Stomach (tissue), 9 donors: Measurements from ENCODE around the gene DPP10. TPM values are rescaled to one million over a fixed set of nuclear protein-coding genes. Genes with fewer than 3 reads are reported as not detected.

Experiments
- DNase-seq, 2 donors: peaks; one replicate each; pipeline versions ENCODE4 v3.0.0 to v3.0.0-alpha.2; 2013 to 2019
- H3K27ac ChIP-seq, 5 donors: fragments of 200-600 bp in 4 of 5; sonication (generic) in 4 of 5; one replicate each; pipeline ENCODE4 v1.5.1; 2013 to 2019; ENCODE audit warnings: mild to moderate bottlenecking in 1 of 5, moderate library complexity in 1 of 5
- H3K27me3 ChIP-seq, 3 donors: fragments of 200-600 bp; sonication (generic); one replicate each; pipeline ENCODE4 v1.5.1; 2017 to 2019; ENCODE audit warnings: mixed run types in 1 of 3
- H3K36me3 ChIP-seq, 4 donors: fragments of 200-600 bp; sonication (generic); 1 replicate in 3 of 4; 2 replicates in 1 of 4; pipeline ENCODE4 v1.5.1; 2016 to 2019
- H3K4me1 ChIP-seq, 4 donors: fragments of 200-600 bp; sonication (generic); one replicate each; pipeline ENCODE4 v1.5.1; 2016 to 2019
- H3K4me3 ChIP-seq, 4 donors: fragments of 200-600 bp; sonication (generic) in 3 of 4; one replicate each; pipeline ENCODE4 v1.5.1; 2016 to 2019; ENCODE audit warnings: mild to moderate bottlenecking in 1 of 4
- H3K9me3 ChIP-seq, 4 donors: fragments of 200-600 bp; sonication (generic); one replicate each; pipeline ENCODE4 v1.5.1; 2016 to 2019
- EP300 ChIP-seq: sonication (generic); formaldehyde crosslinking; IDR thresholded peaks from one replicate; pipeline ENCODE4 v1.6.1; 2017; ENCODE audit warnings: antibody characterized with exemption
- POLR2A ChIP-seq, 4 donors: fragments of 450-650 bp; IDR thresholded peaks; one replicate each; pipeline ENCODE4 v1.6.1; 2016; ENCODE audit warnings: antibody characterized with exemption in 4 of 4, control low read depth in 2 of 4, mild to moderate bottlenecking in 1 of 4, moderate library complexity in 1 of 4
- POLR2AphosphoS5 ChIP-seq, 3 donors: sonication (generic); formaldehyde crosslinking; IDR thresholded peaks; one replicate each; pipeline ENCODE4 v1.6.1; 2016; ENCODE audit warnings: antibody characterized with exemption in 3 of 3
- WGBS, 5 donors: extraction: QIAGEN DNeasy Blood & Tissue Kit in 3 of 5; methylation state at CpG; one replicate each; pipeline versions ENCODE4 v1.1.5 to v1.1.7; 2013 to 2018; 5-methylcytosine and 5-hydroxymethylcytosine counted together
- intact Hi-C: fragments of 100-400 bp; cut with DNase I; formaldehyde crosslinking; loops from one replicate; pipeline ENCODE4 v1.15.1; 2023; ENCODE audit warnings: low total_unique reads
- polyA plus RNA-seq, 3 donors: library from polyadenylated mRNA; stranded (reverse); fragments of 200-250 nt; gene quantifications; one replicate each; pipeline ENCODE4 v1.2.3, GENCODE V29; 2013
- total RNA-seq, 5 donors: library from RNA; depleted of rRNA; stranded (reverse); fragments of >200 nt; gene quantifications; one replicate each; pipeline versions ENCODE4 v1.1.0 to v1.2.3, GENCODE V29; 2014 to 2016
- TF ChIP-seq, protein P1 (sequence below), 7 experiments: fragments of 450-650 bp in 4 of 7; fragments of 200-600 bp in 3 of 7; sonication (generic) in 3 of 7; IDR thresholded peaks; one replicate each; pipeline ENCODE4 v1.5.1; 2016 to 2019; ENCODE audit warnings: antibody characterized with exemption in 7 of 7, control low read depth in 2 of 7, mild to moderate bottlenecking in 1 of 7
- donor health status: healthy with polysubstance abuse.
- donor health status: Bipolar disorder and iron deficiency.
- donor health status: healthy.

DPP10 gene
- total and polyA plus RNA-seq, 8 donors: 0.18 to 15.6 (median 2.0) TPM; not detected in 1

GRCh38 chr2:115389024-115389423 is 946.6 kb downstream of the DPP10 start:
- intact Hi-C loops: no loop called here
- peak in 1 of 2 donors; percentile 51 for DNase-seq
- 33 to 64% (median 37%) methylated on average over 1 of the region's 1 CpG for WGBS, 5 donors

GRCh38 chr2:115389898-115390565 is 947.6 kb downstream of the DPP10 start:
- Histone ChIP-seq H3K4me1 (no peaks in the 10 kb centered on the region), H3K9me3 (peaks cover 0 to 12% (median 0%) of the 10 kb centered on the region in 4 donors), H3K36me3 (no peaks in the 10 kb centered on the region), H3K27ac (no peak overlapping the region), H3K27me3 (no peaks in the 10 kb centered on the region), H3K4me3 (no peak overlapping the region)
- 71 to 80% (median 73%) methylated on average over 6 of the region's 6 CpGs for WGBS, 5 donors
- no peak for DNase-seq
- intact Hi-C loops: no loop called here
- TF ChIP-seq POLR2A (IDR thresholded peaks at IDR 0.05) (no peak), POLR2AphosphoS5 (IDR thresholded peaks at IDR 0.05) (no peak), EP300 (no peak)
- TF ChIP-seq, protein P1, sequence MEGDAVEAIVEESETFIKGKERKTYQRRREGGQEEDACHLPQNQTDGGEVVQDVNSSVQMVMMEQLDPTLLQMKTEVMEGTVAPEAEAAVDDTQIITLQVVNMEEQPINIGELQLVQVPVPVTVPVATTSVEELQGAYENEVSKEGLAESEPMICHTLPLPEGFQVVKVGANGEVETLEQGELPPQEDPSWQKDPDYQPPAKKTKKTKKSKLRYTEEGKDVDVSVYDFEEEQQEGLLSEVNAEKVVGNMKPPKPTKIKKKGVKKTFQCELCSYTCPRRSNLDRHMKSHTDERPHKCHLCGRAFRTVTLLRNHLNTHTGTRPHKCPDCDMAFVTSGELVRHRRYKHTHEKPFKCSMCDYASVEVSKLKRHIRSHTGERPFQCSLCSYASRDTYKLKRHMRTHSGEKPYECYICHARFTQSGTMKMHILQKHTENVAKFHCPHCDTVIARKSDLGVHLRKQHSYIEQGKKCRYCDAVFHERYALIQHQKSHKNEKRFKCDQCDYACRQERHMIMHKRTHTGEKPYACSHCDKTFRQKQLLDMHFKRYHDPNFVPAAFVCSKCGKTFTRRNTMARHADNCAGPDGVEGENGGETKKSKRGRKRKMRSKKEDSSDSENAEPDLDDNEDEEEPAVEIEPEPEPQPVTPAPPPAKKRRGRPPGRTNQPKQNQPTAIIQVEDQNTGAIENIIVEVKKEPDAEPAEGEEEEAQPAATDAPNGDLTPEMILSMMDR (IDR thresholded peaks at IDR 0.05): no peak

More at GRCh38 chr2:115389024-115389423, 946.6 kb downstream of the DPP10 start:
- Histone ChIP-seq H3K9me3 (peaks cover 0 to 18% (median 0%) of the 10 kb centered on the region in 4 donors), H3K4me1 (no peaks in the 10 kb centered on the region), H3K36me3 (no peaks in the 10 kb centered on the region), H3K27me3 (no peaks in the 10 kb centered on the region), H3K4me3 (no peak overlapping the region), H3K27ac (no peak overlapping the region)
- TF ChIP-seq, protein P1 (IDR thresholded peaks at IDR 0.05): no peak
- no peak for TF ChIP-seq POLR2A (IDR thresholded peaks at IDR 0.05)
- no peak for TF ChIP-seq EP300
- TF ChIP-seq POLR2AphosphoS5 (IDR thresholded peaks at IDR 0.05): no peak

- DNase-seq: no peak
- Histone ChIP-seq H3K36me3 (no peaks in the 10 kb centered on the region), H3K27ac (no peak overlapping the region), H3K27me3 (no peaks in the 10 kb centered on the region), H3K4me3 (no peak overlapping the region), H3K9me3 (peaks cover 0 to 20% (median 0%) of the 10 kb centered on the region in 4 donors), H3K4me1 (no peaks in the 10 kb centered on the region)
- WGBS, 5 donors: 53 to 63% (median 56%) methylated on average over 5 of the region's 5 CpGs
- TF ChIP-seq, protein P1 (IDR thresholded peaks at IDR 0.05): no peak
- TF ChIP-seq EP300 (no peak), POLR2AphosphoS5 (IDR thresholded peaks at IDR 0.05) (no peak), POLR2A (IDR thresholded peaks at IDR 0.05) (no peak)
- intact Hi-C loops: no loop called here
Observed at GRCh38 chr2:115396579-115396978, 954.1 kb downstream of the DPP10 start.

DNA sequence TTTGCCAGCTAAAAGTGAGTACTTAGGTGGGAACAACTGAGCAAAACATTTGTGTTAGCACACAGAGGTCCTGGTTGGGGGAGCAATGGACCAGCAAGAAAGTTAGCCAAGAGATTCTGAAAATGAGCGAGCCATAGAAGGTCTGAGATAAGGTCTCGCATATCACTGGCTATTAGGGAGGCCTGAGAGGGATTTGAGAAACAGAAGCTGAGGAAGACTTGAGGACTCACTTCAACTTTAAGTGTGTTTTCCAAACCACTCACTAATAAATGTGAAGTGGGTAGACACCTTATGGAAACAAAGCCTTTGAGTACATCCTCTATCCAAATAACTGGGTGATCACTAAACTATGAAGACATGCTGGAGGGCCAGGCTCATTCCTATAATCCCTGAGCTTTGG is 958.5 kb downstream of the DPP10 start:
- Histone ChIP-seq H3K4me3 (no peak overlapping the region), H3K27me3 (no peaks in the 10 kb centered on the region), H3K36me3 (no peaks in the 10 kb centered on the region), H3K9me3 (peaks cover 0 to 33% (median 3%) of the 10 kb centered on the region in 4 donors), H3K27ac (no peak overlapping the region), H3K4me1 (no peaks in the 10 kb centered on the region)
- intact Hi-C loops: no loop called here
- WGBS, 5 donors: 86 to 97% (median 93%) methylated on average over 2 of the region's 2 CpGs
- no peak for DNase-seq
- TF ChIP-seq POLR2AphosphoS5 (IDR thresholded peaks at IDR 0.05): no peak
- TF ChIP-seq EP300: no peak
- TF ChIP-seq, protein P1 (IDR thresholded peaks at IDR 0.05): no peak
- TF ChIP-seq POLR2A (IDR thresholded peaks at IDR 0.05): no peak
